HEK293 (cell line): ENCODE results near the gene C11orf58.

ENCODE experiments used
- CTCF ChIA-PET: fragments of 350-600 bp; formaldehyde crosslinking; extraction: SDS; loops from one replicate; lab custom pipeline; 2021; ENCODE audit warnings: antibody characterized with exemption; lab: Yijun Ruan, JAX
- POLR2A ChIA-PET: fragments of 300-600 bp; formaldehyde crosslinking; extraction: SDS; loops from one replicate; lab custom pipeline; 2020; ENCODE audit warnings: antibody characterized with exemption, inconsistent platforms; lab: Yijun Ruan, JAX
- H3K27ac ChIP-seq: fragments of 200-500 bp; sonication (Bioruptor generic); 2 replicates; pipeline ENCODE4 v1.5.1; 2014; ENCODE audit warnings: low read depth, low read length, control low read depth, inconsistent platforms; ENCODE audit errors: extremely low read depth
- H3K36me3 ChIP-seq, 2 experiments: fragments of 200-500 bp in 1 of 2; sonication (Bioruptor generic) in 1 of 2; 1 replicate in 1 of 2; 2 replicates in 1 of 2; pipeline ENCODE4 v1.5.1; 2014 to 2017; ENCODE audit warnings: inconsistent platforms in 2 of 2, low read length in 2 of 2; ENCODE audit not compliant: control insufficient read depth in 2 of 2, insufficient read depth in 1 of 2
- H3K4me1 ChIP-seq: fragments of 200-500 bp; sonication (Bioruptor generic); 2 replicates; pipeline ENCODE4 v1.5.1; 2014; ENCODE audit warnings: mild to moderate bottlenecking, low read length, inconsistent platforms; ENCODE audit not compliant: control insufficient read depth, insufficient read depth
- H3K4me3 ChIP-seq: 2 replicates; pipeline ENCODE4 v1.5.1; 2011; ENCODE audit warnings: low read depth, mild to moderate bottlenecking, control low read depth, low read length, moderate library complexity
- H3K9me3 ChIP-seq: fragments of 200-500 bp; sonication (Bioruptor generic); 2 replicates; pipeline ENCODE4 v1.5.1; 2014; ENCODE audit warnings: low read depth, low read length, inconsistent platforms; ENCODE audit not compliant: control insufficient read depth, insufficient read depth
- GLI2 ChIP-seq: fragments of 450-650 bp; formaldehyde crosslinking; IDR thresholded peaks from 2 replicates; pipeline ENCODE4; 2017; ENCODE audit warnings: missing biosample characterization, missing genetic modification characterization, low read depth, borderline replicate concordance
- KLF1 ChIP-seq: fragments of 450-650 bp; formaldehyde crosslinking; IDR thresholded peaks from 2 replicates; pipeline ENCODE4 v1.5.1; 2016; ENCODE audit warnings: missing biosample characterization, missing genetic modification characterization
- PBX3 ChIP-seq: sonication (generic); formaldehyde crosslinking; IDR thresholded peaks from 2 replicates; pipeline ENCODE4 v1.8.1; 2022; ENCODE audit warnings: mild to moderate bottlenecking, moderate library complexity, missing genetic modification reagents
- PRDM1 ChIP-seq: fragments of 450-650 bp; formaldehyde crosslinking; IDR thresholded peaks from 2 replicates; pipeline ENCODE4; 2016; ENCODE audit warnings: missing biosample characterization, missing genetic modification characterization
- RBAK ChIP-seq: fragments of 450-650 bp; formaldehyde crosslinking; IDR thresholded peaks from 2 replicates; pipeline ENCODE4 v1.5.1; 2016; ENCODE audit warnings: missing biosample characterization, missing genetic modification characterization
- ZBTB44 ChIP-seq: fragments of 450-650 bp; IDR thresholded peaks from 2 replicates; pipeline ENCODE4 v1.5.1; 2018; ENCODE audit warnings: missing biosample characterization, mild to moderate bottlenecking, missing genetic modification characterization
- ZFP37 ChIP-seq: fragments of 450-650 bp; formaldehyde crosslinking; IDR thresholded peaks from 2 replicates; pipeline ENCODE4 v1.5.1; 2016; ENCODE audit warnings: missing biosample characterization, missing genetic modification characterization
- ZNF146 ChIP-seq: fragments of 450-650 bp; formaldehyde crosslinking; IDR thresholded peaks from 2 replicates; pipeline ENCODE4 v1.5.1; 2016; ENCODE audit warnings: missing biosample characterization, missing genetic modification characterization
- ZNF148 ChIP-seq: fragments of 450-650 bp; formaldehyde crosslinking; IDR thresholded peaks from 2 replicates; pipeline ENCODE4 v1.5.0; 2017; ENCODE audit warnings: missing biosample characterization, missing genetic modification characterization, borderline replicate concordance
- ZNF19 ChIP-seq: fragments of 450-650 bp; formaldehyde crosslinking; IDR thresholded peaks from 2 replicates; pipeline ENCODE4; 2016; ENCODE audit warnings: missing biosample characterization, missing genetic modification characterization, low read depth
- ZNF223 ChIP-seq: fragments of 450-650 bp; formaldehyde crosslinking; IDR thresholded peaks from 2 replicates; pipeline ENCODE4 v1.5.1; 2016; ENCODE audit warnings: missing biosample characterization, missing genetic modification characterization
- ZNF37A ChIP-seq: fragments of 450-650 bp; IDR thresholded peaks from 2 replicates; pipeline ENCODE4 v1.5.1; 2018; ENCODE audit warnings: missing biosample characterization, missing genetic modification characterization
- ZNF398 ChIP-seq: fragments of 450-650 bp; formaldehyde crosslinking; IDR thresholded peaks from 2 replicates; pipeline ENCODE4 v1.5.1; 2017; ENCODE audit warnings: missing biosample characterization, missing genetic modification characterization
- ZNF423 ChIP-seq: fragments of 450-650 bp; formaldehyde crosslinking; IDR thresholded peaks from 2 replicates; pipeline ENCODE4 v1.5.1; 2016; ENCODE audit warnings: missing biosample characterization, missing genetic modification characterization
- ZNF501 ChIP-seq: fragments of 450-650 bp; formaldehyde crosslinking; IDR thresholded peaks from 2 replicates; pipeline ENCODE4 v1.5.1; 2016; ENCODE audit warnings: missing biosample characterization, missing genetic modification characterization
- ZNF580 ChIP-seq: fragments of 450-650 bp; formaldehyde crosslinking; IDR thresholded peaks from 2 replicates; pipeline ENCODE4 v1.5.1; 2016; ENCODE audit warnings: missing biosample characterization, missing genetic modification characterization
- ZNF585B ChIP-seq: fragments of 450-650 bp; formaldehyde crosslinking; IDR thresholded peaks from 2 replicates; pipeline ENCODE4 v1.5.1; 2016; ENCODE audit warnings: missing biosample characterization, missing genetic modification characterization
- ZNF621 ChIP-seq: fragments of 450-650 bp; formaldehyde crosslinking; IDR thresholded peaks from 2 replicates; pipeline ENCODE4 v1.5.1; 2017; ENCODE audit warnings: missing biosample characterization, missing genetic modification characterization
- ZNF639 ChIP-seq: fragments of 450-650 bp; formaldehyde crosslinking; IDR thresholded peaks from 2 replicates; pipeline ENCODE4 v1.5.1; 2016; ENCODE audit warnings: missing biosample characterization, missing genetic modification characterization

C11orf58 gene

GRCh38 chr11:16758382-16759024, 20.1 kb downstream of the C11orf58 start:
- H3K4me3 ChIP-seq: no peak overlapping the region
- TF ChIP-seq ZNF146 (tag by site-specific recombination): no peak
- no peak for TF ChIP-seq ZNF423 (tag by site-specific recombination)
- no peak for TF ChIP-seq ZBTB44 (tag by site-specific recombination)
- no peak for TF ChIP-seq ZNF639
- TF ChIP-seq ZNF223 (tag by site-specific recombination): no peak
- TF ChIP-seq ZNF148: no peak
- no peak for TF ChIP-seq ZNF585B (tag by site-specific recombination)
- no peak for TF ChIP-seq ZNF621 (tag by site-specific recombination)
- TF ChIP-seq, all 188 proteins: peak for 0
- POLR2A ChIA-PET: interaction anchor here (0.6 kb wide), 1 partner anchor 14 kb away, joined by 4 read pairs; no protein-coding TSS in a partner anchor
- peaks cover 17 to 47% of the 10 kb centered on the region in 2 experiments; a peak in 2 of 3 replicates for H3K36me3 ChIP-seq
- H3K27ac ChIP-seq: no peak overlapping the region
- H3K9me3 ChIP-seq: no peaks in the 10 kb centered on the region
- CTCF ChIA-PET: interaction anchor here (0.6 to 1.4 kb wide), 2 partner anchors 27 to 40 kb away, joined by 3 read pairs; no protein-coding TSS in a partner anchor
- no peaks in the 10 kb centered on the region for H3K4me1 ChIP-seq

GRCh38 chr11:16759857-16760508, 21.5 kb downstream of the C11orf58 start:
- ChIA-PET POLR2A (interaction anchor here (1.2 kb wide), 1 partner anchor 10 kb away, joined by 3 read pairs; no protein-coding TSS in a partner anchor), CTCF (no interaction called here)
- Histone ChIP-seq H3K4me1 (no peaks in the 10 kb centered on the region), H3K27ac (no peak overlapping the region), H3K36me3 (peaks cover 11 to 33% of the 10 kb centered on the region in 2 experiments; a peak in 2 of 3 replicates), H3K4me3 (no peak overlapping the region), H3K9me3 (no peaks in the 10 kb centered on the region)
- TF ChIP-seq PBX3 (CRISPR knock-in tag) (no peak), PRDM1 (tag by site-specific recombination) (peak; percentile 39; the same call in 1 of the 2 replicates)

- peaks cover under 1 to 2% of the 10 kb centered on the region in 2 experiments; a peak in 2 of 3 replicates for H3K36me3 ChIP-seq
- no peak overlapping the region for H3K4me3 ChIP-seq
- CTCF ChIA-PET: interaction anchor here (1.8 kb wide), 1 partner anchor 23 kb away, joined by 8 read pairs; no protein-coding TSS in a partner anchor
- no peak overlapping the region for H3K27ac ChIP-seq
- H3K4me1 ChIP-seq: no peaks in the 10 kb centered on the region
- no peaks in the 10 kb centered on the region for H3K9me3 ChIP-seq
- POLR2A ChIA-PET: no interaction called here
- TF ChIP-seq ZNF501 (tag by site-specific recombination) (no peak), ZNF37A (tag by site-specific recombination) (no peak), ZNF580 (no peak), GLI2 (no peak), RBAK (no peak), ZNF19 (no peak), KLF1 (no peak), ZFP37 (tag by site-specific recombination) (no peak), ZNF398 (tag by site-specific recombination) (no peak)
These were observed 25.3 kb downstream of the C11orf58 start for GRCh38 chr11:16763746-16764145.
